Measurements from ENCODE around the gene UHRF1. TPM values are rescaled to one million over a fixed set of nuclear protein-coding genes. Genes with fewer than 3 reads are reported as not detected.
A peak's percentile ranks its signal among the peaks of the same experiment; 100 is the strongest.
"Not testable (repeated sequence)": the region's sequence is repeated elsewhere in the genome, so short reads cannot be mapped to it uniquely, and the experiment has no call there.

UHRF1 gene
- 10 to 100 TPM; 18.0 to 36.3 (median 26.8) TPM for polyA plus RNA-seq (ENCODE audit: insufficient read length in 10 of 10)
- long read RNA-seq, donor 1, partial matches to known transcripts, result 0 of 4 reads
- long read RNA-seq, donor 1, other reads (novel, unspliced or antisense), result 0 of 4 reads
- long read RNA-seq, donor 2, partial matches to known transcripts, result 0 of 3 reads
- long read RNA-seq, donor 2, other reads (novel, unspliced or antisense), result 0 of 3 reads
- long read RNA-seq, donor 3, result 0 reads
- long read RNA-seq, donor 4, partial matches to known transcripts, result 0 of 3 reads
- long read RNA-seq, donor 4, other reads (novel, unspliced or antisense), result 0 of 3 reads
- long read RNA-seq, donor 5, result 0 reads
- long read RNA-seq, donor 6, partial matches to known transcripts, result 0 of 5 reads
- long read RNA-seq, donor 6, other reads (novel, unspliced or antisense), result 0 of 5 reads
- long read RNA-seq, donor 7, partial matches to known transcripts, result 5 of 5 reads
- long read RNA-seq, donor 7, other reads (novel, unspliced or antisense), result 0 of 5 reads
- long read RNA-seq, donor 8, partial matches to known transcripts, result 0 of 3 reads
- long read RNA-seq, donor 8, other reads (novel, unspliced or antisense), result 0 of 3 reads
- long read RNA-seq, donor 9, result 0 reads

DNA sequence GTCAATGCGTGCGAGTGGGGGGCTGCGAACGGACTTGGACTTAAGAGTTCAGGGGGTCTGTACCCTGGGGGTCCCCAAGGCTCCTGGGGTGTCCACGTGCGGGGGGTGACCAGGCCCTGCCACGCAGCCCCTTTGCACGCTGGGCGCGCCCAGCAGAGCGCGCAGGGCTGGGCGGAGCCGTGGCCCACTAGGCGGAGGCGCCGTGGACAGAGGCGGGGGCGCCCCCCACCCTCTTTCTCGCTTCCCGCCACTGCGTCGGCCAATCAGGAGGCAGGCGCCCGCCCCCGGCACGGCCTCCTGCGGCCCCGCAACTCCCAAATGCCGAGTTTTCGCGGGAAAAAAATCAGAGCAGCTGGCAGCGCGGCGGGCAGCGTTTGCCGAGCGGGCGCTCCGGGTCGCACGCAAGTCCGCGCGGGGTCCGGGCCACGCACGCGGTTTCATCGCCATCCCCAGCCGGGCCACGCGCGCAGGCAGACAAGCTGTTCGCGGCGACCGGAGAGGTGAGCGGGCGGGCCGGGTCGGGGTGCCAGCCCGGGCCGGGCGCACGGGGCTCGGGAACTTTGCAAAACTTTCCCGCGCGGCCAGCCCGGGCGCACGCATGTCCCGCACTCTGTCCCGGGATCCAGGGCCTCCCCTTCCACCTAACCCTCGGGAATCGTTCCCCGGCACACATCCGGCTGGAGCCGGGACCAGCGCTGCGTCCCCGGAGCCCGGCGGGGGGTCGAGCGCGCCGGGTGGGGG, at the start of gene UHRF1:
Gene UHRF1, plus strand, starts transcription at position 346 of the 741 bp plus-strand sequence. CDS start 1,385 bp downstream, outside the sequence.
- DNase-seq, result peak in 2 of 3 donors; percentile 38 to 72

DNA sequence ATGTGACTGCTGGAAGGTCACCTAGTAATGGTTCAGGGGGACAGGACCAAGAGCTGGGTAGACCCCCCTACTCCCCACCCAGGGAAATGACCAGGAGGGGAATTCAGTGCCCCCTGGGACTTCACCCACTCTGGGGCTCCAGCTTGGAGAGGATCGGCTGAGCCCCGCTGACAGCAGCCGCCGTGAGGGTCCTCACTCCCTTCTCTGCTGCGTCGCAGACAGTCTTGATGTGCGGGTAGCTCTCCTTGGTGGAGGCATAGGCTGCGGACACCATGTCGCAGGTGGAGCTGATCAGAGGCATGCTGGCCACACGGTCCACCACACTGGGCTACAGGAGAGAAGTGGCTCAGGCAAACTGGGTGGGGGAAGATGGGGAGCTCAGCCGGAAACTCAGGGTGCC, 49.6 kb upstream of the UHRF1 start:
- no peak for DNase-seq

DNA sequence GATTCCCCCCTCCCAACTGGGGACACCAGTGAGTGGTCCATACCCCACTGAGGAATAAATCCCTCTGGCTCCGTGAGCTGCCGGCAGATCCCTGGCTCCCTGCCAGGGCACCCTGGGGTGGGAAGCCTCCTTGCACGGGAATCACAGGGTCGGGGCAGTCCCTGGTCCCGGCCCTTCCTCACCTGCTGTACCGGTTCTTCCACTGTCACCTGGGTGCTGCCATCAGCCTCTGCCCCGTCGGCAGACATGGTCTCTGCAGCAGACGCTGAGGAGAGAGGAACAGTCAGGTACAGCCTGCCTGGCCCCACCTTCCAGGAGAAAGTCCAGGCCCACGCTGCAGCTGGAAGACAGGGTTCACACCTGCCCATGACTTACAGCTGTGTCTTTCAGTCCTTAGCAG, 48.2 kb upstream of the UHRF1 start:
- no peak for DNase-seq

DNA sequence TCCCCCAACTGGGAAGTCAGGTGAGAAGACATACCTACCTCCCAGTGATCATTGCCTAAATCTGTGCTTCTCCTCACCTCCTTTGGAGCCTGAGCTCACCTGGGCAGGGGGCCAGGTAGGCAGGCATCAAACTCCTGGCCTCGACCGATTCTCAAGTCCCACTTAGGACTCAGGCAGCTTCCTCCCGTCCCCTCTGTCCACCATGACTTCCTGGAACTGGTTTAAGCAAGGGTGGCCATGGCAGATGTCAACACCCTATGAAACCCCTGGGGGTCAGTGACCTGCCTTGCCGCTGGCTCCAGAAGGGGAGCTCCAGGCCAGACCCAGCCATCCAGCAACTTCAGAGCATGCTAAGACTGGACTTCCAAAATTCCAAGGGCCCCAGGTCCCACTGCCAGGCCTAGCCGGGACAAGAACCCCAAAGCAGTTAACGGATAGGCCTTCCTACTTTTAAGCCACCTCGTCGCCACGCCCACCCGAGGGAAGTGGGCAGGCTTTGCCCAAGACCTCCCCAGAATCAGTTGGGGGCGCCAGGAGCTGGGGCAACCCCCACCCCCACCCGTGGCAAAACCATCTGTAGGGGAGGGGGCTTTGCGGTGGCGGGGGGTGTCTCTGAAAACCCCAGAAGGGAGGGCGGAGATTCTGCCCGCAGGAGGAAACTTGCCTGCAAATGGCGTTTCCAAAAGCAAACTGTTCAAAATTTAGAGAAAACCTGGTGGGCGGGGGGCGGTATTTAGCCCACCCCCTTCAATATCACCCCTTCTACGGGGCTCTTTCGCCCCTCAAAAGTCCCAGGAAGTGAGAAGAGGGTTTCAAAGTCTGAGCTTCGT, 42.5 kb upstream of the UHRF1 start:
- DNase-seq, result peak in 2 of 3 donors; percentile 70 to 84

DNA sequence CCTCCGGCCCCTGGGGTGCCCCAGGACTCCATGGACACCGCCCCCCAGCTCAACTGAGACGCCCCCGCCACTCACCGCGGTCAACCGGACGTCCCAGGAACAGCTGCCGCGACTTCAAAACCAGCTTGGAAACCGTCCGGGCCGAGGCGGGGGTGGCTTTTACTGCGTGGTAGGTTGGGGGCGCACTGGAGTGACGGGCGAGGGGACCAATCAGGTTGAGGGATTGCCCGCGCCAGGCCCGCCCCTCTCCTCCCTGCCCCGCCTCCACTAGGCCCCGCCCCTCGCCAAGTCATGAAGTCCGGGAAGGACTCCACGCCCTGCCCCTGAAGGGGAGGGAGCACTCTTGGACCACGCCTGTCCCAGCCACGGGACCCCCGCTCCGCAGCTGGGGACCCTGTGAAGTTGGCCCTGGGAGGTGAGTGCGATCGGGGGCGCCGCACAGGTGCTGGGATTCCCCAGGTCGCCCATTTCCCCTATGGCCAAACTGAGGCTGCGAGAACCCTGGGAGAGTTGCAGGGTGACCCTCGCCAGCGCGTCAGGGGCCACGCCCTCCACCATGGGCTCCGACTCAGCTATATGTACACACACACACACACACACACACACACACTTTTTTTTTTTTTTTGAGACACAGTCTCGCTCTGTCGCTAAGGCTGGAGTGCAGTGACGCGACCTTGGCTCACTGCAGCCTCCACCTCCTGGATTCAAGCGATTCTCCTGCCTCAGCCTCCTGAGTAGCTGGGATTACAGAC, 41.6 kb upstream of the UHRF1 start, which contains the start of gene PLIN3:
Gene PLIN3, minus strand, starts transcription at position 134 of the 752 bp plus-strand sequence. CDS start 6,273 bp downstream, outside the sequence.
- DNase-seq, result peak; percentile 96 to 97 (median 96)

DNA sequence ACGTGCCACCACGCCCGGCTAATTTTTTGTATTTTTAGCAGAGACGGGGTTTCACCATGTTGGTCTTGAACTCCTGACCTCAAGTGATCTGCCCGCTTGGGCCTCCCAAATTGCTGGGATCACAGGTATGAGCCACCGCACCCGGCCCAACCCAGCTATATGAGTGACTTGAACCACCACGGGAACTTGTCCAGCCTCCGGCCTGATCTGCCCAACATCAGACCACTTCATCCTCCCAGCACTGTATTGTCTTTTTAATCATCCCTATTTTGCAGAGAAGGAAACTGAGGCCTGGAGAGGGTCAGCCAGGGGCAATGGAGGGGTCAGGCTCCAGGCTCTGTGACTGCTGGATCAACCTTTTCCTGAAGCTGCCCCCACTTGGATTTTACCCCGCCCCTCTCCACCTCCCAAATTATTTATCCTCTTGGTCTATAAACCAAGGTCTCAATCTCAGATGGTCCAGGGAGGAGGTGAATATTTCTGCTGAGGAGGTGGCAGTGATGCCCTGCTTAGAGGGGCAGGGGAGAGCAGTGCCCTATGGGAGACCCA, 40.9 kb upstream of the UHRF1 start:
- no peak for DNase-seq

DNA sequence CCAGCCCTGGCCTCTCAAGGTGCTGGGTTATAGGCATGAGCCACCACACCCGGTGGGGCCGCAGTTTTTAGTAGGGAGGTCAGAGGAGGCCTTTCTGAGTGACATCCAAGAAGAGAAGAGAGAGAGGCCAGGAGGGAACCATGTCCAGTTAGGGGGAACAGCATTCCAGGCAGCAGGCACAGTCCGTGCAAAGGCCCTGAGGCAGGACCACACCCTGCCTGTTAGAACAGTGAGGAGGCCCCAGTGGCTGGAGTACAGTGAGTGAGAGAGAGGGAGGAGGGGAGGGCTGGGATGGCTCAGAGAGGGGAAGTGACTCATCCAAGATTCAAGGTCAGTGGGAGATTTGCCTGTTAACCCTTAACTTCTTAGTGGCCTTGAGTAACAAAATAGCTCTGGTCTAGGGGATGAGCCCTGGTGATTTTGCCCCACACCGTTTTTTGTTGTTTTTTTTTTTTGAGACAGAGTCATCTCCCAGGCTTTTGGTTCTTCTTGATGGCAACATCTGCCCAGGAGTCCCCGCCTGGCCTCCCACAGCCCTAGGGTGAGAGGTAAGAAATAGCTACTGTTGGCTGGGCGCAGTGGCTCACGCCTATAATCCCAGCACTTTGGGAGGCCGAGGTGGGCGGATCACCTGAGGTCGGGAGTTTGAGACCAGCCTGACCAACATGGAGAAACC, 39.1 kb upstream of the UHRF1 start:
- DNase-seq, result peak in 2 of 3 donors; percentile 31 to 80

DNA sequence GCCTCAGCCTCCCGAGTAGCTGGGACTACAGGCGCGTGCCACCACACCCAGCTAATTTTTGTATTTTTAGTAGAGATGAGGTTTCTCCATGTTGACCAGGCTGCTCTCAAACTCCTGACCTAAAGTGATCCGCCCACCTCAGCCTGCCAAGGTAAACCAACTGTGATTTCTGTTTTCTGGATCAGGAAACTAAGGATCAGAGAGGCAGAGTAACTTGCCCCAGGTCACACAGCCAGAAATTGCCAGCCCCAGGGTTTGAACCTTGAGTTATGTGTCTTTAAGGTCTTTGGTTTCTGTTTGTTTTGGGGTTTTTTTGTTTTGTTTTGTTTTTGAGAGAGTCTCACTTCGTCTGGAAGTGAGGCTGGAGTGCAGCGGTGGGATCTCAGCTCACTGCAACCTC, 37.6 kb upstream of the UHRF1 start:
- no peak for DNase-seq

DNA sequence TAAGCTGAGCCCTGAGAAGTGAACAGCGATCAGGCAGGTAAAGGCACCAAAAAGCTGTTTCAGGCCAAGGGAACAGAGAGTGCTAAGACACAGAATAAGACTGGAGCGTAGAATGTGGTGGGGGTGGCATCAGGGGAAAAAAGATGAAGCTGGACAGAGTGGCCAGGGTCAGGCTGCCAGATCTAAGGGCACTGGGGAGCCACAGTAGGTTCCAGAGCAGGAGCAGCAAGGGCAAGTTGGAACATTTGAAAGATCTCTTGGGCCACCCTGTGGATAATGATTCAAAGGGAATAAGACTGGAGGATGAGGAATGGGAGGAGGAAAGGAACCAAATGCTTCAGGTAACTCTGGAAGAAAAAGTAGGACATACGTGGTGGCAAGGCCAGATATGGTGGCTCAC, 35.4 kb upstream of the UHRF1 start:
- no peak for DNase-seq

DNA sequence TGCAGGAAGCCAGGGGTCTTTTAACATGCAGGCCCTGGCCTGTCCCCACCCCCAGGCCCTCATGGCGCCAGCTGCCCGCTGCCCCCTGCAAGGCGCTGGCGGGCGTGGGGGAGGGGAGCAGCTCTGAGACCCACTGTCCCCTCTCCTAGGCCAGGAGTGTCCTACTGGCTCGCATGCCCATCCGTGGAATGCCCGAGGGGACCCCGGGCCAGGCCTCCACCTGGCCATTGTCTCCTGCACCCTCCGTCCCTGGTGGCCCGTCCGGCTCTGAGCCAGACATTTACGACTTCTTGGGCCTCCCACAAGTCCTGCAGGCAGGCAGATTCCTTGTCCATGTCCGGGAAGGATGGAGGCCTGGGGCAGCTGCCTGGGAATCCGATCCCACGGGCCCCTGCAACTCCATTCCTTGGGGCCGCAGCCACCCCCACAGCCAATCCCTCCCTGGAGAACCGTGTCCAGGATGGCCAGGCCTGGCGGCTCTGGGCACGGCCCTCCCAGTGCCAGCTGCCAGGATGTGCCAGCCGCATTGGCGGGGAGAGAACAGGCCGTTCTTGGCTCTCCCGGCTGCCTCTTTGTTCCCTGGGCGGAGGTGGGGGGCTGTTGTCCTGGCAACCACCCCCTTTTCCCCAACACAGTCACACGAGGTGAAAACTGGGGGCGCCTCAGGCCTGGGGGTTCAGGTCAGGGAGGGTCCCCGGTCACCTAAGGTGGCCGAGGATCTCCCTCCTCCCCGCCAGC, 31.4 kb upstream of the UHRF1 start:
- peak; percentile 56 to 72 (median 57) for DNase-seq

DNA sequence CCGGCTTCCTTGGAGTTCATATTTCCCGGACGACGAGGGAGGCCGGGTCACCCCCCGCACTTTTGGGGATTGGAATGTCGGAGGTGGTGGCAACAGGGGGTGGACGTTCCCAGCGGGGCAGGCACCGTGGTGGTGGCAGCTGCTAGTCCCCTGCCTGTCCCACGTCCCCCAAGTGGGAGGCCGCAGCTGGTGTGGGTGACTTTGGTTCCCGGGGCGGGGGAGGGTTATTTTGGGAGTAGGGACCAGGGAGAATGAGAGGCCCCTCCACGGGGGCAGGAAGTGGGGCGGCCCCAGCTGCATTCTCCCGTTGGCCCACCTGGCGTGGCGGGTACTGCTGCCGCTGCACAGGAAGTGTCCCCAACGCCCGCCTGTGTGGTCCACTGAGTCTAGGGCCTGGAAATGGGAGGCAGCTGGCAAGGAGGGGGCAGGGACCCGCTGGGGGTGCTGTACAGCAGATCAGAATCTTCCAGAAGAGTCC, 30.8 kb upstream of the UHRF1 start:
- DNase-seq, result peak in 2 of 3 donors; percentile 40 to 52

DNA sequence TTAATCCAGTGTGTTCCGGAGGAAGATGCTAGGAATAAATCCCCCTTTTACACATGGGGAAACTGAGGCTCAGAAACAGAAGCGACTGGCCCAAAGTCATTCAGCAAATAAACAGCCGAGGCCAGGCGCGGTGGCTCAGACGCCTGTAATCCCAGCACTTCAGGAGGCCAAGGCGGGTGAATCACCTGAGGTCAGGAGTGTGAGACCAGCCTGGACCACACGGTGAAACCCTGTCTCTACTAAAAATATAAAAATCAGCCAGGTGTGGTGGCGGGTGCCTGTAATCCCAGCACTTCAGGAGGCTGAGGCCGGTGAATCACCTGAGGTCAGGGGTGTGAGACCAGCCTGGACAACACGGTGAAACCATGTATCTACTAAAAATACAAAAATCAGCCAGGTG, 30.3 kb upstream of the UHRF1 start:
- no peak for DNase-seq

DNA sequence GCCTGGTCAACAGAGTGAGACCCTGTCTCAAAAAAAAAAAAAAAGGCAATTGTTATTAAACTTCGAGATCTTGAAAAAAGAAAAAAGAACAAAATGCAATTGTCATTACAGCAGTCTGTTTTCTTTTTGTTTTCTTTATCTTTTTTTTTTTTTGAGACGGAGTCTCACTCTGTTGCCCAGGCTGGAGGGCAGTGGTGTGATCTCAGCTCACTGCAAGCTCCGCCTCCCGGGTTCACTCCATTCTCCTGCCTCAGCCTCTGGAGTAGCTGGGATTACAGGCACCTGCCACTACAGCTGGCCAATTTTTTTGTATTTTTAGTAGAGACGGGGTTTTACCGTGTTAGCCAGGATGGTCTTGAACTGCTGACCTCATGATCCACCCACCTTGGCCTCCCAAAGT, 26.4 kb upstream of the UHRF1 start:
- DNase-seq, result not testable (repeated sequence)

DNA sequence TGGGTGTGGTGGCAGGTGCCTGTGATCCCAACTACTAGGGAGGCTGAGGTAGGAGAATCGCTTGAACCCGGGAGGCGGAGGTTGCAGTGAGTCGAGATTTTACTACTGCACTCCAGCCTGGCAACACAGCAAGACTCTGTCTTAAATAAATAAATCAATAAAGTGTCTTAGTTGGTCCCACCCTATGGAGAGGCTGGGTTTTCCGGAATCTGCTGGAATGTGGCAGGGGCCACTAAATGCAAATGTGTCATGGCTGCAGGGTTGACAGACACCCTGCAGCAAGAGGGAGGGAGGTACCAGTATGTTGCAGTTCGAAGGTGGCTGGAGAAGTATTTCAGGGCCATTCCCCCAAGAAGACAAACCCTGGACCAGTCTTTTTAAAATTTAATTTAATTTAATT, 24.3 kb upstream of the UHRF1 start:
- not testable (repeated sequence) for DNase-seq

DNA sequence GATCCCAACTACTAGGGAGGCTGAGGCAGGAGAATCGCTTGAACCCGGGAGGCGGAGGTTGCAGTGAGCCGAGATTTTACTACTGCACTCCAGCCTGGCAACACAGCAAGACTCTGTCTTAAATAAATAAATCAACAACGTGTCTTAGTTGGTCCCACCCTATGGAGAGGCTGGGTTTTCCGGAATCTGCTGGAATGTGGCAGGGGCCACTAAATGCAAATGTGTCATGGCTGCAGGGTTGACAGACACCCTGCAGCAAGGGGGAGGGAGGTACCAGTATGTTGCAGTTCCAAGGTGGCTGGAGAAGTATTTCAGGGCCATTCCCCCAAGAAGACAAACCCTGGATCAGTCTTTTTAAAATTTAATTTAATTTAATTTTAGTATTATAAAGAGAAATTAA, 21.5 kb upstream of the UHRF1 start:
- DNase-seq, result not testable (repeated sequence)

DNA sequence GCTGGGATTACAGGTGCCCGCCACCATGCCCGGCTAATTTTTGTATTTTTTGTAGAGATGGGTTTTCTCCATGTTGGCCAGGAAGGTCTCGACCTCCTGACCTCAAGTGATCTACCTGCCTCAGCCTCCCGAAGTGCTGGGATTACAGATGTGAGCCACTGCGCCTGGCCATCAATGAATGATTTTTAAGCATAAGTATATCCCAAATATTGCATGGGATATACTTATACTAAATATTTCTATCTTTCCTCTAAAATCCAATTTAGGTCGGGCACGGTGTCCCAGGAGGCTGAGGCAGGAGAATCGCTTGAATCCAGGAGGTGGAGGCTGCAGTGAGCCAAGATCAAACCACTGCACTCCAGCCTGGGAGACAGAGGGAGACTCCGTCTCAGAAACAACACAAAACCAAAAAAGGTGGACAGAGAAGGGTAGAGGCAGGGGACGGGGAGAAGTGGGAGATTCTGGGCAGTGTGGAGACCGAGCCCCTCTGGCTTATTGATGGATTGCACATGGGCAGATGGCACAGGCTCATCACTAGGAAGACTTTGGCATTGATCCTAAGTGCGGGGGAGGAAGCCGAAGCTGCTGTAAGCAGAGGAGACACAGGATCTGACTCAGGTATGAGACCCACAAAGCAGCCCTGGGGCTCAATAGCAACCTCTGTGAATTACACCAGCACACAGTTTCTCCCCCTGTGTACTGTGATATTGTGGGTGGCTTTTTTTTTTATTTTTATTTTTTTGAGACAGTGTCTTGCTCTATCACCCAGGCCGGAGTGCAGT, 20.1 kb upstream of the UHRF1 start:
- DNase-seq, result peak in 1 of 3 donors; percentile 22

DNA sequence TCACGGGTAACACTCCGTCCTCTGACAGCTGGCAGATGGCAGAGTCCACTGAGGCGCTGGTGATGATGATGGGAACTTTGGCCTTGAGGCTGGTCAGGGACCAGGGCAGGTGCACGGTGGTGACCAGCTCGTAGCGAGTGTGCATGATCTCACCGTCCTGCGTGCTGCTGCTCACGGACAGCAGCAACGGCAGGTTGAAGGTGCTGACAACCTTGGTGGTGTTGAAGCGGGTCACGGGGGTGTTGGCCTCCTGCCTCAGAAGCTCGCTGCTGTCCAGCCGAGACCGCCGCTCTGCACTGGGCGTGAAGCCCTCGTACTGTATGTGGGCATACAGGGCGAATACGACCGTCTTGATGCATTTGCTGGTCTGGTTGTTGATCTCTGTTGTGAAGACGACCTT, 18.2 kb upstream of the UHRF1 start:
- DNase-seq, result no peak

DNA sequence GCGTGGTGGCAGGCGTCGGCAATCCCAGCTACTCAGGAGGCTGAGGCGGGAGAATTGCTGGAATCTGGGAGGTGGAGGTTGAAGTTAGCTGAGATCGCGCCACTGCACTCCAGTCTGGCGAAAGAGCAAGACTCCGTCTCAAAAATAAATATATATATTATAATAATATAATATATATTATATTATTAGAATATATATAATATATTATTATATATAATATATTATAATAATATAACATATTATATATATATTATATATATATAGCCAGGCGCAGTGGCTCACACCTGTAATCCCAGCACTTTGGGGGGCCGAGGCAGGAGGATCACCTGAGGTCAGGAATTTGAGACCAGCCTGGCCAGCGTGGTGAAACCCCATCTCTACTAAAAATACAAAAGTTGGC, 16.3 kb upstream of the UHRF1 start:
- DNase-seq, result not testable (repeated sequence)
